Measurements from ENCODE around the gene ANKRD33.
A peak's percentile ranks its signal among the peaks of the same experiment; 100 is the strongest.

Gene ANKRD33

GRCh38 chr12:51866324-51866723, 21.6 kb upstream of the ANKRD33 start:
- no peaks in the 10 kb centered on the region for H3K9me3 ChIP-seq
- H3K36me3 ChIP-seq (replicated peaks): no peaks in the 10 kb centered on the region
- no peaks in the 10 kb centered on the region for H3K27me3 ChIP-seq (ENCODE audit: low read depth)
- H3K4me3 ChIP-seq: no peak overlapping the region
- no peak for DNase-seq (ENCODE audit: low spot score in 2 of 2)
- H3K4me1 ChIP-seq: peaks cover 22% of the 10 kb centered on the region
- in situ Hi-C loops (cut with MboI; ENCODE audit: low sequenced_read_pairs): no loop called here

- H3K4me1 ChIP-seq: peaks cover 24% of the 10 kb centered on the region
- in situ Hi-C loops (cut with MboI; ENCODE audit: low sequenced_read_pairs): no loop called here
Observed at GRCh38 chr12:51866762-51867161, 21.1 kb upstream of the ANKRD33 start.

GRCh38 chr12:51867371-51867770, 20.5 kb upstream of the ANKRD33 start:
- in situ Hi-C loops (cut with MboI; ENCODE audit: low sequenced_read_pairs): no loop called here
- Histone ChIP-seq H3K36me3 (replicated peaks) (no peaks in the 10 kb centered on the region), H3K9me3 (no peaks in the 10 kb centered on the region), H3K4me1 (peaks cover 30% of the 10 kb centered on the region), H3K4me3 (no peak overlapping the region), H3K27me3 (ENCODE audit: low read depth) (no peaks in the 10 kb centered on the region)
- no peak for DNase-seq (ENCODE audit: low spot score in 2 of 2)

More at GRCh38 chr12:51866762-51867161, 21.1 kb upstream of the ANKRD33 start:
- DNase-seq (ENCODE audit: low spot score in 2 of 2): no peak
- Histone ChIP-seq H3K9me3 (no peaks in the 10 kb centered on the region), H3K36me3 (replicated peaks) (no peaks in the 10 kb centered on the region), H3K27me3 (ENCODE audit: low read depth) (no peaks in the 10 kb centered on the region), H3K4me3 (no peak overlapping the region)

- H3K4me3 ChIP-seq: no peak overlapping the region
- no peak for DNase-seq (ENCODE audit: low spot score in 2 of 2)
- peaks cover 33% of the 10 kb centered on the region for H3K4me1 ChIP-seq
- H3K9me3 ChIP-seq: no peaks in the 10 kb centered on the region
- H3K27me3 ChIP-seq (ENCODE audit: low read depth): no peaks in the 10 kb centered on the region
- in situ Hi-C loops (cut with MboI; ENCODE audit: low sequenced_read_pairs): no loop called here
- H3K36me3 ChIP-seq (replicated peaks): no peaks in the 10 kb centered on the region
Observed at GRCh38 chr12:51867796-51868428, 20.0 kb upstream of the ANKRD33 start.

GRCh38 chr12:51868821-51869495, 18.9 kb upstream of the ANKRD33 start:
- Histone ChIP-seq H3K9me3 (no peaks in the 10 kb centered on the region), H3K4me1 (peaks cover 39% of the 10 kb centered on the region), H3K36me3 (replicated peaks) (no peaks in the 10 kb centered on the region), H3K27me3 (ENCODE audit: low read depth) (no peaks in the 10 kb centered on the region), H3K4me3 (no peak overlapping the region)
- in situ Hi-C loops (cut with MboI; ENCODE audit: low sequenced_read_pairs): no loop called here
- DNase-seq (ENCODE audit: low spot score in 2 of 2): peak in 1 of 2 experiments; percentile 55

- no peaks in the 10 kb centered on the region for H3K27me3 ChIP-seq (ENCODE audit: low read depth)
- H3K4me3 ChIP-seq: no peak overlapping the region
- peaks cover 41% of the 10 kb centered on the region for H3K4me1 ChIP-seq
- in situ Hi-C loops (cut with MboI; ENCODE audit: low sequenced_read_pairs): no loop called here
- H3K36me3 ChIP-seq (replicated peaks): no peaks in the 10 kb centered on the region
- no peak for DNase-seq (ENCODE audit: low spot score in 2 of 2)
- H3K9me3 ChIP-seq: no peaks in the 10 kb centered on the region
Observed at GRCh38 chr12:51869496-51869865, 18.4 kb upstream of the ANKRD33 start.

- Histone ChIP-seq H3K4me3 (no peak overlapping the region), H3K27me3 (ENCODE audit: low read depth) (no peaks in the 10 kb centered on the region), H3K36me3 (replicated peaks) (no peaks in the 10 kb centered on the region), H3K9me3 (no peaks in the 10 kb centered on the region), H3K4me1 (peaks cover 39% of the 10 kb centered on the region)
- no peak for DNase-seq (ENCODE audit: low spot score in 2 of 2)
- in situ Hi-C loops (cut with MboI; ENCODE audit: low sequenced_read_pairs): no loop called here
Observed at GRCh38 chr12:51869931-51870330, 18.0 kb upstream of the ANKRD33 start.

GRCh38 chr12:51870504-51870903, 17.4 kb upstream of the ANKRD33 start:
- Histone ChIP-seq H3K36me3 (replicated peaks) (no peaks in the 10 kb centered on the region), H3K9me3 (no peaks in the 10 kb centered on the region), H3K27me3 (ENCODE audit: low read depth) (no peaks in the 10 kb centered on the region), H3K4me1 (peaks cover 34% of the 10 kb centered on the region), H3K4me3 (no peak overlapping the region)
- DNase-seq (ENCODE audit: low spot score in 2 of 2): no peak
- in situ Hi-C loops (cut with MboI; ENCODE audit: low sequenced_read_pairs): no loop called here

- in situ Hi-C loops (cut with MboI; ENCODE audit: low sequenced_read_pairs): no loop called here
- Histone ChIP-seq H3K36me3 (replicated peaks) (no peaks in the 10 kb centered on the region), H3K27me3 (ENCODE audit: low read depth) (no peaks in the 10 kb centered on the region), H3K4me1 (peaks cover 34% of the 10 kb centered on the region), H3K9me3 (no peaks in the 10 kb centered on the region), H3K4me3 (no peak overlapping the region)
- no peak for DNase-seq (ENCODE audit: low spot score in 2 of 2)
Observed at GRCh38 chr12:51871126-51871525, 16.8 kb upstream of the ANKRD33 start.

GRCh38 chr12:51871918-51872688, 15.8 kb upstream of the ANKRD33 start:
- peak in 1 of 2 experiments; percentile 53 for DNase-seq (ENCODE audit: low spot score in 2 of 2)
- peaks cover 34% of the 10 kb centered on the region for H3K4me1 ChIP-seq
- H3K36me3 ChIP-seq (replicated peaks): no peaks in the 10 kb centered on the region
- no peak overlapping the region for H3K4me3 ChIP-seq
- in situ Hi-C loops (cut with MboI; ENCODE audit: low sequenced_read_pairs): no loop called here
- H3K27me3 ChIP-seq (ENCODE audit: low read depth): no peaks in the 10 kb centered on the region
- no peaks in the 10 kb centered on the region for H3K9me3 ChIP-seq

GRCh38 chr12:51872689-51872981, 15.3 kb upstream of the ANKRD33 start:
- Histone ChIP-seq H3K9me3 (no peaks in the 10 kb centered on the region), H3K27me3 (ENCODE audit: low read depth) (no peaks in the 10 kb centered on the region), H3K36me3 (replicated peaks) (no peaks in the 10 kb centered on the region), H3K4me3 (no peak overlapping the region), H3K4me1 (peaks cover 39% of the 10 kb centered on the region)
- DNase-seq (ENCODE audit: low spot score in 2 of 2): no peak
- in situ Hi-C loops (cut with MboI; ENCODE audit: low sequenced_read_pairs): no loop called here

GRCh38 chr12:51873251-51873994, 14.5 kb upstream of the ANKRD33 start:
- H3K36me3 ChIP-seq (replicated peaks): no peaks in the 10 kb centered on the region
- DNase-seq (ENCODE audit: low spot score in 2 of 2): no peak
- no peaks in the 10 kb centered on the region for H3K9me3 ChIP-seq
- H3K27me3 ChIP-seq (ENCODE audit: low read depth): no peaks in the 10 kb centered on the region
- no peak overlapping the region for H3K4me3 ChIP-seq
- in situ Hi-C loops (cut with MboI; ENCODE audit: low sequenced_read_pairs): no loop called here
- peaks cover 42% of the 10 kb centered on the region for H3K4me1 ChIP-seq

GRCh38 chr12:51874000-51874399, 13.9 kb upstream of the ANKRD33 start:
- H3K9me3 ChIP-seq: no peaks in the 10 kb centered on the region
- no peaks in the 10 kb centered on the region for H3K36me3 ChIP-seq (replicated peaks)
- H3K4me3 ChIP-seq: no peak overlapping the region
- H3K4me1 ChIP-seq: peaks cover 39% of the 10 kb centered on the region
- DNase-seq (ENCODE audit: low spot score in 2 of 2): peak; percentile 73 to 78
- no peaks in the 10 kb centered on the region for H3K27me3 ChIP-seq (ENCODE audit: low read depth)
- in situ Hi-C loops (cut with MboI; ENCODE audit: low sequenced_read_pairs): no loop called here

- peaks cover 34% of the 10 kb centered on the region for H3K4me1 ChIP-seq
- H3K9me3 ChIP-seq: no peaks in the 10 kb centered on the region
- H3K36me3 ChIP-seq (replicated peaks): no peaks in the 10 kb centered on the region
- H3K4me3 ChIP-seq: no peak overlapping the region
- in situ Hi-C loops (cut with MboI; ENCODE audit: low sequenced_read_pairs): no loop called here
- H3K27me3 ChIP-seq (ENCODE audit: low read depth): no peaks in the 10 kb centered on the region
- DNase-seq (ENCODE audit: low spot score in 2 of 2): no peak
Observed at GRCh38 chr12:51874486-51874885, 13.4 kb upstream of the ANKRD33 start.
